ENCODE measurements around the gene ESYT3.
"Not testable (repeated sequence)": the region's sequence is repeated elsewhere in the genome, so short reads cannot be mapped to it uniquely, and the experiment has no call there.

ESYT3 gene

DNA sequence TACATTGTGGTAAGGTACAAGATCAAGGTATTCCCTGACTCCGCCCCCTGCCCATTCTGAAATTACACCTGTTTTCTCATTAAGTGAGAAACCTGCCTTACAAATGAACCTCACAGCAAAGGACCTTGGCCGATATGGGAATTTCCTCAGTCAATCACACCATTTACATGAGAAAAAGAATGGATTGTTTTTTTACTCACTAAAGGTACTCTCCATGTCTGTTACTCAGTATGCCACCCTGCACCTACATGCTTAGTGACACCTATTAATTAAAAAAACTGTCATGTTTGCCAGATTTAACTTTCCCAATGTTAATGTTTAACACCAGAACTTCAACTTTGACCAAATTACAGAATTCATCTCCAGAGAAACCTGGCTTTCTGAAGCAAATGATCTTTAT, 62.0 kb downstream of the ESYT3 start:
- H3K27ac ChIP-seq (ENCODE audit: low read depth, low read length) = no peak overlapping the region
- no peak overlapping the region for H3K9ac ChIP-seq (ENCODE audit: low read depth, low read length)
- H3K4me1 ChIP-seq (ENCODE audit: insufficient read depth, low read length) = peaks cover 9% of the 10 kb centered on the region; the same call in 1 of the 2 replicates
- H3K36me3 ChIP-seq (ENCODE audit: insufficient read depth, low read length) = peaks cover 13% of the 10 kb centered on the region
- H3K4me3 ChIP-seq (ENCODE audit: low read length) = no peak overlapping the region
- H3K9me3 ChIP-seq (ENCODE audit: insufficient read depth, low read depth, low read length) = no peaks in the 10 kb centered on the region
- H3K27me3 ChIP-seq (ENCODE audit: insufficient read depth, low read length) = no peaks in the 10 kb centered on the region
- 69% methylated on average over 2 of the region's 2 CpGs for WGBS

DNA sequence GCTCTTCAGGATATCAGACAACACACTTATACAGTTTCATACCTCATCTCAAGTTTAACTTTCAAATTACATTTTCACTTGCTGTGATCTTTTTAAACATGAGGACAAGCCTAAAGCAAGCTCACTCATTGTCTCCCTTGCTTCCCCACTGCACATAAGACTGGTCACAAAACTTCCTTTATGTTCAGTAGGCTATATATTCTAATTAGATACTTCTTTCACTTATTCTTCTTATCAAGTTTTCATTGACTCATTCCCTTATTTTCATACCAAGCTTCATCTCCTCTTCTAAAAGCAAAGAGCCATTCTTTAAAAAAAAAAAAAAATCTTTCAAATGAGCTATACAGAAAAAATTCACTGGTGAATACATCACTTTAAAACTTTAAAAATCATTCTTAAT, 62.6 kb downstream of the ESYT3 start:
- Histone ChIP-seq H3K27me3 (ENCODE audit: insufficient read depth, low read length) (no peaks in the 10 kb centered on the region), H3K27ac (ENCODE audit: low read depth, low read length) (no peak overlapping the region), H3K9ac (ENCODE audit: low read depth, low read length) (no peak overlapping the region), H3K4me1 (ENCODE audit: insufficient read depth, low read length) (peaks cover 9% of the 10 kb centered on the region; the same call in 1 of the 2 replicates), H3K36me3 (ENCODE audit: insufficient read depth, low read length) (peaks cover 13% of the 10 kb centered on the region), H3K9me3 (ENCODE audit: insufficient read depth, low read depth, low read length) (no peaks in the 10 kb centered on the region), H3K4me3 (ENCODE audit: low read length) (no peak overlapping the region)

DNA sequence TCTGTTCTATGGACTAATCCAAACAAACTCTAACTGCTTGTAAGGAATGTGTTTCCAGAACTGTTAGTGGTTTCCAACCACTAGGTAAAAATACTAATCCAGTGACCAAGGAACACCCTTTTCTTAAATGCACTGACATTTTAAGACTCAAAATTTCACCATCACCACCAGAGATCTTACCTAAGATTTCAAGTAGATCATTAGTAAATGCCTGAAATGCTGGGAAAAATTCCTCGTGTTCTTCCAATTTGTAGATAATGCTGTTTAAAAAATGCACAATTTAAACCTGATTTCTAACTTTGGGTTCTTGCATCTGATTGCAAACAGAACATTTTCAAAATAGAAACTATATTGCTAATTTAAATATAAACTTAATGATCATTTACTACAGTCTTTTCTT, 63.4 kb downstream of the ESYT3 start:
- Histone ChIP-seq H3K4me1 (ENCODE audit: insufficient read depth, low read length) (peaks cover 9% of the 10 kb centered on the region; the same call in 1 of the 2 replicates), H3K4me3 (ENCODE audit: low read length) (no peak overlapping the region), H3K9me3 (ENCODE audit: insufficient read depth, low read depth, low read length) (no peaks in the 10 kb centered on the region), H3K27ac (ENCODE audit: low read depth, low read length) (no peak overlapping the region), H3K9ac (ENCODE audit: low read depth, low read length) (no peak overlapping the region), H3K27me3 (ENCODE audit: insufficient read depth, low read length) (no peaks in the 10 kb centered on the region), H3K36me3 (ENCODE audit: insufficient read depth, low read length) (peaks cover 13% of the 10 kb centered on the region)
- WGBS = 100% methylated on average over 1 of the region's 1 CpG

DNA sequence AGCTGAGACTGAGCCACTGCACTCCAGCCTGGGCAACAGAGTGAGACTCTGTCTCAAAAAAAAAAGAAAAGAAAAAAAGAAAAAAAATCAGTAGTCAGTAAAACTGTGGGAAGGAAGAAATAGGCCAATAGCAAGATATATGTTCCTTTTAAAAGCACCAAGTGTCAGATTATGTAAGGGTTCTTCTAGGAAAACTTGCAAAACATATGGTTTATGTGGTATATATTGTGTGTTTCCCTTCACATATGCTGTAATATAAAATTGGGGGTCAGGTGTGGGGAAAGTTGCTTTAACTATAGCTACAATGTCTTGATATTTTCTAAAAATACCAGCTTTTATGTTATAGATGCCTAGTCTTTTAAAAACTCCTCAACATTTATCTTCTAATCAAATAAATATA, 64.6 kb downstream of the ESYT3 start:
- H3K27ac ChIP-seq (ENCODE audit: low read depth, low read length) = no peak overlapping the region

DNA sequence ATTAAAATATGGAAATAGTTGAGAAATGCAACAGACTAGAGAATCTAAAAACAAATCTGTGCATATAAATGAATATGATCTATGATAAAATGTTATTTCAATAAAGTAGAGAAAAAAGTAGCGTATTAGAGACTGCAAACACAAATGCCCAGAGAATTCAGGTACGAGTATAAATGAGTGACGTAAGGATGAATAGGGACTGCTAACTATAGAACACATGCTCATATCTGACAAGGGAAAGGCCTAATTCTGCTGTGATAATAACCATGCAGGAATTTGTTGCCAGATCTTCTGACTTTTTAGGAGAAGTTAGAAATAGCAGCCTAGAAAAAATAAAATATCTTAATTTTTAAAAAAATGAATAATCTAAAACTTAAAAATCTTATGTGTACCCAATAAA, 73.1 kb downstream of the ESYT3 start:
- Histone ChIP-seq H3K9ac (ENCODE audit: low read depth, low read length) (no peak overlapping the region), H3K4me1 (ENCODE audit: insufficient read depth, low read length) (peaks cover 8% of the 10 kb centered on the region; the same call in 1 of the 2 replicates), H3K27me3 (ENCODE audit: insufficient read depth, low read length) (no peaks in the 10 kb centered on the region), H3K27ac (ENCODE audit: low read depth, low read length) (no peak overlapping the region), H3K36me3 (ENCODE audit: insufficient read depth, low read length) (0 out of 2 replicates have a peak, but pooled peaks cover 2% of the 10 kb centered on the region), H3K9me3 (ENCODE audit: insufficient read depth, low read depth, low read length) (no peaks in the 10 kb centered on the region), H3K4me3 (ENCODE audit: low read length) (no peak overlapping the region)
- WGBS = 93% methylated on average over 3 of the region's 3 CpGs

More for the DNA sequence above, 64.6 kb downstream of the ESYT3 start:
- Histone ChIP-seq H3K4me1 (ENCODE audit: insufficient read depth, low read length) (peaks cover 9% of the 10 kb centered on the region; the same call in 1 of the 2 replicates), H3K27me3 (ENCODE audit: insufficient read depth, low read length) (no peaks in the 10 kb centered on the region), H3K9ac (ENCODE audit: low read depth, low read length) (no peak overlapping the region), H3K4me3 (ENCODE audit: low read length) (no peak overlapping the region), H3K36me3 (ENCODE audit: insufficient read depth, low read length) (peaks cover 9% of the 10 kb centered on the region), H3K9me3 (ENCODE audit: insufficient read depth, low read depth, low read length) (no peaks in the 10 kb centered on the region)

DNA sequence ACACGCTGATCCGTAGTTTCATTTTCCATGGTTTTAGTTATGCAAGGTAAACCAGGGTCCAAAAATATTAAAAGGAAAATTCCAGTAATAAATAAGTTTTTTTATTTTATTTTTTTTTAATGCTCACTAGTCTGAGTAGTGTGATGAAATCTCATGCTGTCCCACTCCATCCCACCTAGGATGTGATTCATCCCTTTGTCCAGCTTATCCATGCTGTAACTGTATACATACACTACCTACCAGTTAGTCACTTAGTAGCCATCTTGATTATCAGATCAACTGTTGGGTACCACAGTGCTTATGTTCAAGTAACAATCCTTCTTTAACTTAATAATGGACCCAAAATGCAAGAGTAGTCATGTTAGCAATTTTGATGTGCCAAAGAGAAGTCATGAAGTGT, 75.2 kb downstream of the ESYT3 start:
- H3K4me3 ChIP-seq (ENCODE audit: low read length) = no peak overlapping the region
- H3K9me3 ChIP-seq (ENCODE audit: insufficient read depth, low read depth, low read length) = no peaks in the 10 kb centered on the region
- no peak overlapping the region for H3K9ac ChIP-seq (ENCODE audit: low read depth, low read length)
- 0 out of 2 replicates have a peak, but pooled peaks cover 2% of the 10 kb centered on the region for H3K36me3 ChIP-seq (ENCODE audit: insufficient read depth, low read length)
- H3K27me3 ChIP-seq (ENCODE audit: insufficient read depth, low read length) = no peaks in the 10 kb centered on the region
- WGBS = 100% methylated on average over 2 of the region's 2 CpGs
- H3K27ac ChIP-seq (ENCODE audit: low read depth, low read length) = no peak overlapping the region
- H3K4me1 ChIP-seq (ENCODE audit: insufficient read depth, low read length) = peaks cover 8% of the 10 kb centered on the region; the same call in 1 of the 2 replicates

DNA sequence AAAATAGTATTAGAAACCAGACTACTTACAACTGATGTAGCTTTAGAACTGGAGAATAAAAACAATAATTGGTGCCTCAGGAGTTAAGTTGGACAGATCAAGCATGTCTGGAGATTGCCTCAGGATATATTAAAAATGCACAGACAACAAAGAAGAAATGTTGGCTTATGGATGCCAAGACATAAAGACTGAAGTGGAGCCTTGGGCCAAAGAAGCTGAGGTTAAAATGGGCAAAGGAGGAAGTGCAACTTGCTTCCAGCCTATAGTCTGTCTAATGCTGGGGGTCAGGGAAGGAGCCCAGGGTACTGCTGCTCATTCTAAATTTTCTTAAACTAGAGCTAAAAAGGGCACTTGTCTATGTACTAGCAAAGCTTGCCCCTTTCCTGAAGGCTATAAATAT, 77.5 kb downstream of the ESYT3 start:
- peaks cover 5% of the 10 kb centered on the region for H3K9me3 ChIP-seq (ENCODE audit: insufficient read depth, low read depth, low read length)
- H3K4me3 ChIP-seq (ENCODE audit: low read length) = no peak overlapping the region
- no peak overlapping the region for H3K9ac ChIP-seq (ENCODE audit: low read depth, low read length)
- no peak overlapping the region for H3K27ac ChIP-seq (ENCODE audit: low read depth, low read length)
- H3K36me3 ChIP-seq (ENCODE audit: insufficient read depth, low read length) = peaks cover 12% of the 10 kb centered on the region; the same call in 1 of the 2 replicates
- H3K4me1 ChIP-seq (ENCODE audit: insufficient read depth, low read length) = peaks cover 8% of the 10 kb centered on the region; the same call in 1 of the 2 replicates
- H3K27me3 ChIP-seq (ENCODE audit: insufficient read depth, low read length) = no peaks in the 10 kb centered on the region

DNA sequence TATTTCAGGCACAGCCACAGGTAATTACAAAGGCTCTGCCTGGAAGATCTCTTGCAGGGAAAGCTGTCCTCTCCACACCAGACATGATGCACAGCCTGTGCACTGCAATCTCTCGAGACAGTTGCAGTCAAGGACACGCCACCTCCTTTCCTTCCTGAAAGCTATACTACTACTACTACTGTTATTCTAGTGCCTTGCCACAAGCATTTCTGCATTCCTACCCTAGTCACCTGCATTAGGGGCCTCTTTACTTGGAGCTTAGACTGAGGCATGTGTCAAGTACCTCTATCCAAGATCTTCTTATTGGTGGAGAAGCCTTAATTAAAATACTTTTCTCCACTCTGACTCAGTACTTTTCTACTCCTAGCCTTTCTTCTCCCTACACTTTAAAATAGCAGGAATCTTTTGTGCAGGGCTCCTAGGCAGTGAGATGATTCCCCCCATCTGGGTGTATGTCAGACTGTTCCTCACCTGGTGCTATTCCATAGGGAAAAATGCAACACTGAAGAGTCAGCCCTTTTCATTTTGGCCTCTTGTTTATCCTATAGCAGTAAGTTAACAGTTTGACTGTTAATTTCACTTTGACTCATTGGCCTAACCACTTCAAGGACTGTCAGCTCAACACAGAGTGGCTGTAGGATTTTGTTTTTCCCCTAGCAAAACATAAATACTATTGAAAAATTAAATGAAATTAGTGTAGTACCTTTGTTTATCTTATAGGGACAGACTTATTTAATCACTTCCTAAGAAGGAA, 78.9 kb downstream of the ESYT3 start:
- Histone ChIP-seq H3K4me3 (ENCODE audit: low read length) (no peak overlapping the region), H3K9me3 (ENCODE audit: insufficient read depth, low read depth, low read length) (peaks cover 15% of the 10 kb centered on the region), H3K36me3 (ENCODE audit: insufficient read depth, low read length) (peaks cover 13% of the 10 kb centered on the region; the same call in 1 of the 2 replicates), H3K4me1 (ENCODE audit: insufficient read depth, low read length) (peaks cover 8% of the 10 kb centered on the region; the same call in 1 of the 2 replicates), H3K9ac (ENCODE audit: low read depth, low read length) (no peak overlapping the region), H3K27ac (ENCODE audit: low read depth, low read length) (no peak overlapping the region), H3K27me3 (ENCODE audit: insufficient read depth, low read length) (no peaks in the 10 kb centered on the region)
- WGBS = 94% methylated on average over 2 of the region's 2 CpGs

DNA sequence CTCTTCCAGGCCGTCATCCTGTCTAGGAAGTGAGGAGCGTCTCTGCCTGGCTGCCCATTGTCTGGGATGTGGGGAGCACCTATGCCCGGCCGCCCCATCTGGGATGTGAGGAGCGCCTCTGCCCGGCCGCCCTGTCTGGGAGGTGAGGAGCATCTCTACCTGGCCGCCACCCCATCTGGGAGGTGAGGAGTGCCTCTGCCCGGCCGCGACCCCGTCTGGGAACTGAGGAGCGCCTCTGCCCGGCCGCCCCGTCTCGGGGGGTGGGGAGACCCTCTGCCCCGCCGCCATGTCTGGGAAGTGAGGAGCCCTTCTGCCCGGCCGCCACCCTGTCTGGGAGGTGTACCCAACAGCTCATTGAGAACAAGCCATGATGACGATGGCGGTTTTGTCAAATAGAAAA, 87.0 kb downstream of the ESYT3 start:
- H3K4me3 ChIP-seq (ENCODE audit: low read length); H3K9ac ChIP-seq (ENCODE audit: low read depth, low read length); H3K36me3 ChIP-seq (ENCODE audit: insufficient read depth, low read length); H3K27me3 ChIP-seq (ENCODE audit: insufficient read depth, low read length); H3K4me1 ChIP-seq (ENCODE audit: insufficient read depth, low read length); H3K27ac ChIP-seq (ENCODE audit: low read depth, low read length): not testable (repeated sequence)
- 97% methylated on average over 23 of the region's 23 CpGs for WGBS
- H3K9me3 ChIP-seq (ENCODE audit: insufficient read depth, low read depth, low read length) = peaks cover 17% of the 10 kb centered on the region

Data from HUES64 (cell line).